ENCODE measurements around the gene TIAM1.

TIAM1 gene

DNA sequence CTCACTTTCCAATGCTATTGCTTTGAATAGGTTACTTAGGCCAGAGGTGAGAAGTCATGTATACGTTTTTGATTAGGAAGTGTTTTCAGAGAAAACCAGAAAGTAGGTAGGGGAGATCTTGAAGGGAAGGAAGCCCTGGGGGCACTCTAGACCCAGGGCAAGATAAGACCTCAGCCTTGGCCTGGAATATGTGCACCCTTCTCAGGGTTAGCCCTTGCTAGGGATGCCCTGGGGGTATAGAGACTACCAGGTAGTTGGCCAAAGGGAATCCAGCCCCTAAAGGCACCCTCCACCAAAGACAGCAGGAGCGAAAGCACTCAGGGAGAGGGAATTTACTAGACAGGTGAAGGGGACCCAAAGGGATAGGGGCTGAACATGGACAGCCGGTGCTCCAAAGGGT lies 7.0 kb downstream of the TIAM1 start:
- TF ChIP-seq, protein P1, sequence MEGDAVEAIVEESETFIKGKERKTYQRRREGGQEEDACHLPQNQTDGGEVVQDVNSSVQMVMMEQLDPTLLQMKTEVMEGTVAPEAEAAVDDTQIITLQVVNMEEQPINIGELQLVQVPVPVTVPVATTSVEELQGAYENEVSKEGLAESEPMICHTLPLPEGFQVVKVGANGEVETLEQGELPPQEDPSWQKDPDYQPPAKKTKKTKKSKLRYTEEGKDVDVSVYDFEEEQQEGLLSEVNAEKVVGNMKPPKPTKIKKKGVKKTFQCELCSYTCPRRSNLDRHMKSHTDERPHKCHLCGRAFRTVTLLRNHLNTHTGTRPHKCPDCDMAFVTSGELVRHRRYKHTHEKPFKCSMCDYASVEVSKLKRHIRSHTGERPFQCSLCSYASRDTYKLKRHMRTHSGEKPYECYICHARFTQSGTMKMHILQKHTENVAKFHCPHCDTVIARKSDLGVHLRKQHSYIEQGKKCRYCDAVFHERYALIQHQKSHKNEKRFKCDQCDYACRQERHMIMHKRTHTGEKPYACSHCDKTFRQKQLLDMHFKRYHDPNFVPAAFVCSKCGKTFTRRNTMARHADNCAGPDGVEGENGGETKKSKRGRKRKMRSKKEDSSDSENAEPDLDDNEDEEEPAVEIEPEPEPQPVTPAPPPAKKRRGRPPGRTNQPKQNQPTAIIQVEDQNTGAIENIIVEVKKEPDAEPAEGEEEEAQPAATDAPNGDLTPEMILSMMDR (IDR thresholded peaks at IDR 0.05), result no peak

DNA sequence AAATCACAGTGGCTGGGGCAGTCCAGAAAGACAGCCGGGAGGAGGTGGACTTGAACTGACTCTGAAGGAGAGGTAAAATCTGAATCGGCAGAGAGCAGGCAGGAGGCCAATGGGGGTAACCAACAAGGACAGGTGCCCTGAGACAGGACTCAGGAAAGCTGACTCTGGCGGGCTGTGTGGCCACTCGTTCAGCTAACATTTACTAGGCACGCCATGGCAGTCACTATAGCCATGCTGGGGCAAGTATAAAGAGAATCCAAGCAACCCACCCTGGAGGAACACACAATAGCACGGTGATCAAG lies 7.4 kb downstream of the TIAM1 start:
- TF ChIP-seq, protein P1 (IDR thresholded peaks at IDR 0.05), result no peak

DNA sequence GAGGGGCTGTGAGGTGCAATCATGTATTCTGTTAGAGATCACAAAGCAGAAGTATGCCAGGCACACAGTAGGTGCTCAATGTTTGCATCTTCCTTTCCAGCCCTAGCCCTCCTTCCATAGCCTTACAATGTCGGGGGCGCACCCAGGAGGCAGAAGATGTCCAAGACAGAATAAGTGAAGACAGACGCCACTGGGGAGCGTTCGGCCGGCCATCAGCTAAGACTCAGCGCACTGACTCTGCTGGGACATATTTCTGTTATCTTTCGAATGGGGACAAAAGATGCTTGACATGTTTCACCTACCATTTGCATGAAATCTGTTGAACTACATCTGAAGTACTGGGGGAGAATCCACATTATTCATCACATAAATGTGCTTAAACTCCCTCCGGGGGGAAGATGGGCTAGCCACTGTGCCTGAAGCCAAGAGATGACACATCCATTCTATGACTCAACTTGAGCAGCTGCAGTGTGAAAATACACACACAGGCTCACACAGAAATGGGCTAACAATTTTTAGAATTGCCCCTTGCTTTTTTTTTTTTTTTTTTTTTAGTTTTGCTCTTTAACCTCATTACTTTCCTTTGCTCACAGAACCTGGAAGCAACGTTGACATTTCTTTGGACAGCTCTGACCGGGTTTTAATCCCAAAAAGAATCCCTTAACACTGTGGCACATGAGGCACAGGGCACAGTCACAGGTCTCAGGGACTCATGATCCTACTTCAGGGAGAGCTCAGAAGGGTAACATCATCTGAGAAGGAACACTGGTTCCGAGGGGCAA lies 7.9 kb downstream of the TIAM1 start:
- TF ChIP-seq, protein P1 (IDR thresholded peaks at IDR 0.05), result no peak

DNA sequence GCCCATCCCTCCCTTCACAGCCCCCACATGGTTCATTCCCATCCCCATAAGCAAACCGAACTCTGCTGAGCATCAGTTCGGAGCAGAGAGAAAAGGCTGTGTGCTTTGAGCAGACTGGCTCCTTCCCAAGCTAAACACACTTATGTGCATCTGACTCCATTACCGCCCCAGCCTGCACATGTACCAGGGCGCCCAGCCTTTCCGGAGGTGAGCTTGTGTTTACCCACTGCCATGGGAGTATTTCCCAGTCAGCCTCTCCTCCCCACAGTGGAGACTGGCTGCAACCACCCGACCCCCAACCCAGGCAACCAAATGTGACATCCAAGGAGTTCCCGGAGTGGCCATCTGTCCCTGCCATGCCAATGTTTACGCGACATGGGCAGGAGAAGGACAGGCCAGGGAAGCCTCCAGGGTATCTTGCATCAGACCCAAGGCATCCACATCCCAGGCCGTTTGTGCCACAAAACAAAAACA lies 9.4 kb downstream of the TIAM1 start:
- TF ChIP-seq, protein P1 (IDR thresholded peaks at IDR 0.05), result no peak

DNA sequence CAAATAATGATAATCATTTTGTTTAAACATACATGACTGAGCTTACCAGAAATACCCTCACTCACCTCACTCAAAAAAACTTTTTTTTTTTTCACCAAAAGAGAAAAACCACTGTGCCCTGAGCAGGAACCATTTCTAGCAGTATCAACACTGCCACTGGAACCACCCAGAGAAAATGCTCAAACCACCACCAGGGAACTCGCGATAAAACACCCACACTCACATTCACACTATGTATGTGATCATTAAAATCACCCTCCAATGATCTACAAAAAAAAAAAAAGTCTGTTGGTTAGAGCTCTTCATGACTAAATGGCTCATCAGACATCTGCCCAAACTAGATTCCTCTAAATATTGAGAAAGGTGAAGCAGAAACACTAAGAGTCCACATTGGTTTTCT lies 11.5 kb downstream of the TIAM1 start:
- TF ChIP-seq, protein P1 (IDR thresholded peaks at IDR 0.05), result no peak

DNA sequence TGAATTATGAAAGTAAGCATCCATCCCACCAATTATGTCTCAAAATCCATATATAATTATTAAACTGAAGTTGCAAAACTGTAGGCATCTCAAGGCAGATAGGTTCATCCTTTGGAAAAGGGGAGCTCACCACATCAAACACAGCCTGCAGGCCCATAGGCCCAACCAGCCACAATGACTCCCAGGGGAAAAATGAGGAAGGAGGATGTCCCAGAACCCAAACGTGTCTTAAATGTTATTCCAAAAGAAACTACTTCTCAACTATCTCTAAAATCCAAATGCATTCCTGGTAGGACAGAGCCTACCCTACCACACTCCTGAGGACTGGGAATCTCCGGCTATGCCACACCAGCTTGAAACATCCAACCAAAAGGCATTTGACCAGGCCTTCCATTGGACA lies 12.8 kb downstream of the TIAM1 start:
- TF ChIP-seq, protein P1 (IDR thresholded peaks at IDR 0.05), result no peak

DNA sequence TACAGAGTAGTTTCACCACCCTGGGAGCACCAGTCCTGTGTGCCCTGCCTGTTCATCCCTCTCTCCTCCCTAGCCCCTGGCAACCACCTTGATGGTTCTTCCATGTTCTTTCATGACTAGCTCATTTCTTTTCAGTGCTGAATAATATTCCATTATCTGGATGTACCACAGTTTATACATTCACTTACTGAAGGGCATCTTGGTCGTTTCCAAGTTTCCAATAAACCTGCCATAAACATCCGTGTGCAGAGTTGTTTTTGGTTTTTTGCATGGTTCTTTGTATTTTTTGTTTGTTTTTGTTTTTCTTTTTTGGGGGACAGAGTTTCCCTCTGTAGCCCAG lies 13.9 kb downstream of the TIAM1 start:
- TF ChIP-seq, protein P1 (IDR thresholded peaks at IDR 0.05), result no peak

All from LNCAP (cell line).